CD14-positive monocyte (primary cell): ENCODE data around the gene LRRTM4. TPM values are rescaled to one million over a fixed set of nuclear protein-coding genes. Genes with fewer than 3 reads are reported as not detected.

ENCODE experiments used
- DNase-seq, 3 donors: peaks; one replicate each; pipeline ENCODE4 v3.0.0-alpha.2; 2011 to 2022
- H2AFZ ChIP-seq: 2 replicates; pipeline ENCODE4 v1.6.0; 2012; ENCODE audit warnings: mild to moderate bottlenecking, low read depth, low read length, inconsistent platforms; ENCODE audit not compliant: insufficient read depth, poor library complexity, severe bottlenecking
- H3K27ac ChIP-seq, 2 donors: 1 replicate in 1 of 2; 2 replicates in 1 of 2; pipeline ENCODE4 v1.5.1; 2012 to 2013; ENCODE audit warnings: low read length in 2 of 2, control low read depth in 1 of 2, inconsistent platforms in 1 of 2, low read depth in 1 of 2, mild to moderate bottlenecking in 1 of 2
- H3K27me3 ChIP-seq, 2 donors: one replicate each; pipeline versions ENCODE4 v1.6.0 to v1.6.1; 2011 to 2013; ENCODE audit warnings: low read length in 2 of 2; ENCODE audit not compliant: control insufficient read depth in 2 of 2, insufficient read depth in 2 of 2
- H3K36me3 ChIP-seq, 2 donors: replicated peaks in 1 of 2; 1 replicate in 1 of 2; 2 replicates in 1 of 2; pipeline versions ENCODE4 v1.5.1 to v1.6.1; 2012 to 2013; ENCODE audit warnings: low read length in 2 of 2, control low read depth in 1 of 2, inconsistent platforms in 1 of 2, mild to moderate bottlenecking in 1 of 2; ENCODE audit not compliant: insufficient read depth in 2 of 2, control insufficient read depth in 1 of 2
- H3K4me1 ChIP-seq, 2 donors: 1 replicate in 1 of 2; 2 replicates in 1 of 2; pipeline versions ENCODE4 v1.5.1 to v1.6.1; 2012 to 2013; ENCODE audit warnings: low read length in 2 of 2, control low read depth in 1 of 2, inconsistent platforms in 1 of 2, mild to moderate bottlenecking in 1 of 2, moderate library complexity in 1 of 2; ENCODE audit not compliant: insufficient read depth in 2 of 2, control insufficient read depth in 1 of 2
- H3K4me2 ChIP-seq: replicated peaks from 2 replicates; pipeline ENCODE3; 2012; ENCODE audit warnings: low read length, moderate library complexity, mild to moderate bottlenecking; ENCODE audit not compliant: poor library complexity, severe bottlenecking; ENCODE audit errors: extremely low read depth
- H3K4me3 ChIP-seq, 3 experiments: fragments of 200-600 bp in 1 of 3; sonication (generic) in 1 of 3; replicated peaks in 1 of 3; 1 replicate in 2 of 3; 2 replicates in 1 of 3; pipeline ENCODE4 v1.5.1; 2011 to 2013; ENCODE audit warnings: low read length in 3 of 3, mild to moderate bottlenecking in 3 of 3, control low read depth in 2 of 3, low read depth in 2 of 3, inconsistent platforms in 1 of 3, moderate library complexity in 1 of 3
- H3K79me2 ChIP-seq: 2 replicates; pipeline ENCODE4 v1.6.0; 2012; ENCODE audit warnings: mild to moderate bottlenecking, control low read depth, inconsistent platforms, low read length, moderate library complexity; ENCODE audit not compliant: insufficient read depth
- H3K9ac ChIP-seq: 2 replicates; pipeline ENCODE4 v1.6.0; 2017; ENCODE audit warnings: low read length, mild to moderate bottlenecking; ENCODE audit not compliant: insufficient read depth, poor library complexity, severe bottlenecking
- H3K9me3 ChIP-seq, 2 donors: replicated peaks in 1 of 2; 1 replicate in 1 of 2; 2 replicates in 1 of 2; pipeline versions ENCODE4 v1.5.1 to v1.6.1; 2012 to 2013; ENCODE audit warnings: low read length in 2 of 2, control low read depth in 1 of 2; ENCODE audit not compliant: control insufficient read depth in 1 of 2, insufficient read depth in 1 of 2
- H4K20me1 ChIP-seq: 2 replicates; pipeline ENCODE4 v1.6.0; 2012; ENCODE audit warnings: mild to moderate bottlenecking, low read length, control low read depth, moderate library complexity; ENCODE audit not compliant: insufficient read depth
- H3K27ac Mint-ChIP-seq, 7 donors: one replicate each; pipeline ENCODE4 v1.8.0; 2020; ENCODE audit warnings: mild to moderate bottlenecking in 7 of 7, mixed read lengths in 7 of 7, moderate library complexity in 6 of 7, inconsistent platforms in 2 of 7
- H3K27me3 Mint-ChIP-seq, 3 donors: one replicate each; pipeline ENCODE4 v1.8.0; 2021 to 2022; ENCODE audit warnings: low read depth in 3 of 3, mild to moderate bottlenecking in 3 of 3, mixed read lengths in 3 of 3, moderate library complexity in 3 of 3, inconsistent platforms in 1 of 3
- H3K36me3 Mint-ChIP-seq, 2 donors: one replicate each; pipeline ENCODE4 v1.8.0; 2020; ENCODE audit warnings: mixed read lengths in 2 of 2, inconsistent platforms in 1 of 2, mild to moderate bottlenecking in 1 of 2
- H3K4me1 Mint-ChIP-seq: one replicate; pipeline ENCODE4 v1.8.0; 2020; ENCODE audit warnings: mild to moderate bottlenecking, mixed read lengths
- H3K4me3 Mint-ChIP-seq, 2 donors: one replicate each; pipeline ENCODE4 v1.8.0; 2020; ENCODE audit warnings: mild to moderate bottlenecking in 2 of 2, mixed read lengths in 2 of 2, moderate library complexity in 1 of 2
- H3K9me3 Mint-ChIP-seq, 7 donors: one replicate each; pipeline ENCODE4 v1.8.0; 2020 to 2022; ENCODE audit warnings: mixed read lengths in 7 of 7, mild to moderate bottlenecking in 6 of 7, moderate library complexity in 6 of 7, inconsistent platforms in 2 of 7
- CTCF ChIP-seq: fragments of 200-600 bp; IDR thresholded peaks from one replicate; pipeline ENCODE4 v1.8.0; 2022; ENCODE audit warnings: antibody characterized with exemption, mild to moderate bottlenecking
- WGBS: methylation state at CpG from one replicate; pipeline ENCODE4 v1.1.5; 2013; ENCODE audit warnings: missing lambda C conversion rate; ENCODE audit not compliant: insufficient coverage; 5-methylcytosine and 5-hydroxymethylcytosine counted together
- intact Hi-C, 2 donors: fragments of 100-400 bp; cut with micrococcal nuclease; formaldehyde crosslinking; loops; one replicate each; pipeline versions ENCODE4 v1.15.0 to v1.15.1; 2023
- polyA plus RNA-seq, 3 donors: library from polyadenylated mRNA; depleted of rRNA in 1 of 3; unstranded in 2 of 3; stranded (reverse) in 1 of 3; fragments of 300-500 nt in 2 of 3; fragments of >200 nt in 1 of 3; fragmentation: Illumina TruSeq in 2 of 3; gene quantifications; 1 replicate in 2 of 3; 2 replicates in 1 of 3; pipeline ENCODE4 v1.2.3, GENCODE V29; 2012 to 2021

Gene LRRTM4
- polyA plus RNA-seq, 3 donors, result not detected

DNA sequence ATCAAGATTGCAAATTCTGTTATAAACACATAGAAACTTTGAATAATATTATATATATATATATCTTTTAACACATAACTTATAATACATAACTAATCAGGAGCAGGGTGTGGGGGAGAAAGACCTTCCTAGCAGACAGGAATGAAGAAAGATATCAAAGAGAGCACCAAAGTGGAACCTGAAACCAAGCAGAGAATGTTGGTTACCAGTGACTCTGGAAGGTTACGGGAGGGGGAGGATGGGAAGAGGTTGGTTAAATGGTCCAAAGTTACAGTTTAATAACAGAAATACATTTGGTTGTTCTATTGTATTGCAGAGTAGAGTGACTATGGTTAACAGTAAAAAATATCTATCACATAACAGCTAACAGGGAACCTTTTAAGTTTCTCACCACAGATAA is 366.7 kb downstream of the LRRTM4 start:
- H3K4me1 Mint-ChIP-seq, result no peaks in the 10 kb centered on the region
- H3K4me3 Mint-ChIP-seq, result no peak overlapping the region
- no peaks in the 10 kb centered on the region for H3K27me3 Mint-ChIP-seq
- Histone ChIP-seq H3K9me3 (peaks cover 0 to 3% of the 10 kb centered on the region in 2 donors), H3K4me2 (no peak overlapping the region), H2AFZ (no peak overlapping the region), H3K36me3 (no peaks in the 10 kb centered on the region), H3K9ac (no peak overlapping the region), H4K20me1 (no peaks in the 10 kb centered on the region), H3K4me1 (no peaks in the 10 kb centered on the region), H3K27ac (no peak overlapping the region), H3K4me3 (no peak overlapping the region), H3K27me3 (no peaks in the 10 kb centered on the region), H3K79me2 (no peaks in the 10 kb centered on the region)
- H3K9me3 Mint-ChIP-seq, result peaks cover 0 to 3% (median 0%) of the 10 kb centered on the region in 7 donors
- no CpG with 5 or more reads among the region's 1 CpG for WGBS
- DNase-seq, result no peak
- H3K36me3 Mint-ChIP-seq, result no peaks in the 10 kb centered on the region
- no peak for TF ChIP-seq CTCF
- intact Hi-C loops, result no loop called here
- no peak overlapping the region for H3K27ac Mint-ChIP-seq

DNA sequence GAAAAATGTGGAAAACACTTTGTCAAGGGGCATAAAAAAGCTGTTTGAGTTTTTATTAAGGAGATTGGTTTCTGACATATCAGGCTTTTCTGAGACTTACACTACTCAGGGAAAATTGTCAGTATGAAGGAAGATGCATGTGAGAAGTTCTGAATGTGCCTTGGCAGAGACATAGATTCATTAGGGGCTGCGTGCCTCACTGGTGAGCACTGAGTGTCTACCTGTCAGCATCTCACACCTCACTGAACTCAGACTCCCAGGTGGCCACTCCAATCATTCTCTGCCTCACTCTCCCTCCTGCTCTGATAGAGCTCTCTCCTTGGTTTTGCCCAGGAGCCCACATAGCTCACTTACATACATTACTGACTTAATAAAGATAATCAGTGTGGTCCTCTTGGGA is 372.6 kb downstream of the LRRTM4 start:
- DNase-seq, result no peak
- Histone ChIP-seq H3K4me2 (no peak overlapping the region), H3K4me1 (no peaks in the 10 kb centered on the region), H2AFZ (no peak overlapping the region), H3K79me2 (no peaks in the 10 kb centered on the region), H4K20me1 (no peaks in the 10 kb centered on the region), H3K27me3 (no peaks in the 10 kb centered on the region), H3K27ac (no peak overlapping the region), H3K36me3 (no peaks in the 10 kb centered on the region), H3K9ac (no peak overlapping the region), H3K4me3 (no peak overlapping the region), H3K9me3 (peaks cover 0 to 3% of the 10 kb centered on the region in 2 donors)
- H3K36me3 Mint-ChIP-seq, result no peaks in the 10 kb centered on the region
- no peak overlapping the region for H3K27ac Mint-ChIP-seq
- H3K4me1 Mint-ChIP-seq, result no peaks in the 10 kb centered on the region
- intact Hi-C loops, result no loop called here
- peaks cover 0 to 2% (median 0%) of the 10 kb centered on the region in 3 donors for H3K27me3 Mint-ChIP-seq
- peaks cover 0 to 3% (median 0%) of the 10 kb centered on the region in 7 donors for H3K9me3 Mint-ChIP-seq
- no CpG with 5 or more reads among the region's 1 CpG for WGBS
- no peak for TF ChIP-seq CTCF
- no peak overlapping the region for H3K4me3 Mint-ChIP-seq
